NCI-H226 (cell line): Measurements from ENCODE around the gene HGFAC.

Experiments
- DNase-seq: peaks from one replicate; pipeline ENCODE4 v3.0.0-alpha.2; 2015

HGFAC gene

GRCh38 chr4:3427134-3427476, 14.7 kb upstream of the HGFAC start:
- no peak for DNase-seq

GRCh38 chr4:3427706-3428446, 13.9 kb upstream of the HGFAC start:
- no peak for DNase-seq

- DNase-seq: no peak
Measured at GRCh38 chr4:3429651-3430050, 12.1 kb upstream of the HGFAC start.

DNA sequence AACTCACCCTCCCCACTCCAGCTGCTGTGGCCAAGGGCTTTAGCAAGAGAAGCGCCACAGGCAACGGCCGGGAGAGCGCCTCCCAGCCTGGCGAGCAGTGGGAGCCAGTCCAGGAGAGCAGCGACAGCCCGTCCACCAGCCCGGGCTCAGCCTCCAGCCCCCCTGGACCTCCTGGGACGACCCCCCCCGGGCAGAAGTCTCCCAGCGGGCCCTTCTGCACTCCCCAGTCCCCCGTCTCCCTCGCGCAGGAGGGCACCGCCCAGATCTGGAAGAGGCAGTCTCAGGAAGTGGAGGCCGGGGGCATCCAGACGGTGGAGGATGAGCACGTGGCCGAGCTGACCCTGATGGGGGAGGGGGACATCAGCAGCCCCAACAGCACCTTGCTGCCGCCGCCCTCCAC, 11.2 kb upstream of the HGFAC start:
- no peak for DNase-seq

GRCh38 chr4:3431446-3431993, 10.2 kb upstream of the HGFAC start:
- no peak for DNase-seq

DNA sequence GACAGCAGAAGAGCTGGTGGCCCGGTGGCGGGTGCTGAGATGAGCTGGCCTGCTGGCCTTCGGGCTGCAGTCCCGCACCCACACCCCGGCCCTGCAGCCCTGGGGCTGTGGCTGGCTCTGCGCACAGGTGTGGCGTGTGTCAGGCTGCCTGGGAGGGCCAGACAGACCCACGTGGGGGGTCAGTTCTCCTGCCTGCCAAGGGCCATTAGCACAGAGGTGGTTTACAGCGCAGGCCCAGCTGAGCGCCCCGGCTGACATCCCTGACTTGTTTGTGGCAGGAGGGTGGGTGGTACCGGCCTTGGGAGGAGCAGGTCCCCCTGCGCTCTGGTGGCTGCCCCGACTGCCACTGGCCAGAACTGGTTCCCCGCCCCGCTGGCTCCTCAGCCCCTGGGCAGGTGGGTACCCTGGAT, 9.4 kb upstream of the HGFAC start:
- DNase-seq: no peak

GRCh38 chr4:3433138-3433869, 8.5 kb upstream of the HGFAC start:
- no peak for DNase-seq

GRCh38 chr4:3434881-3435685, 6.7 kb upstream of the HGFAC start:
- DNase-seq: no peak

DNA sequence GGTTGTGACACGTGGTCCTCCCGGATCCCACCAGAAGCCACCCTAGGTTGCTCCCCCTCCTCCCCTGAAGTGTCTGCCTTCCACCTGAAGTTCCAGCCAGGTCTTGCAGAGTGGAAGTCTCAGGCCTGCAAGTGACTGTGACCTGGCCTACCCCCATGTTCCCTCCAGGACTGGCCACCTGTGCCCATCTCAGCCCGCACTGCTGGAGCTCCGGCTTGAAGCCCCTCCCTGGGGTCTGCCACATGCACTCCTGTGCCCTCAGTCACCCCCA, 6.1 kb upstream of the HGFAC start:
- no peak for DNase-seq

- no peak for DNase-seq
Measured at GRCh38 chr4:3436048-3436797, 5.5 kb upstream of the HGFAC start.

DNA sequence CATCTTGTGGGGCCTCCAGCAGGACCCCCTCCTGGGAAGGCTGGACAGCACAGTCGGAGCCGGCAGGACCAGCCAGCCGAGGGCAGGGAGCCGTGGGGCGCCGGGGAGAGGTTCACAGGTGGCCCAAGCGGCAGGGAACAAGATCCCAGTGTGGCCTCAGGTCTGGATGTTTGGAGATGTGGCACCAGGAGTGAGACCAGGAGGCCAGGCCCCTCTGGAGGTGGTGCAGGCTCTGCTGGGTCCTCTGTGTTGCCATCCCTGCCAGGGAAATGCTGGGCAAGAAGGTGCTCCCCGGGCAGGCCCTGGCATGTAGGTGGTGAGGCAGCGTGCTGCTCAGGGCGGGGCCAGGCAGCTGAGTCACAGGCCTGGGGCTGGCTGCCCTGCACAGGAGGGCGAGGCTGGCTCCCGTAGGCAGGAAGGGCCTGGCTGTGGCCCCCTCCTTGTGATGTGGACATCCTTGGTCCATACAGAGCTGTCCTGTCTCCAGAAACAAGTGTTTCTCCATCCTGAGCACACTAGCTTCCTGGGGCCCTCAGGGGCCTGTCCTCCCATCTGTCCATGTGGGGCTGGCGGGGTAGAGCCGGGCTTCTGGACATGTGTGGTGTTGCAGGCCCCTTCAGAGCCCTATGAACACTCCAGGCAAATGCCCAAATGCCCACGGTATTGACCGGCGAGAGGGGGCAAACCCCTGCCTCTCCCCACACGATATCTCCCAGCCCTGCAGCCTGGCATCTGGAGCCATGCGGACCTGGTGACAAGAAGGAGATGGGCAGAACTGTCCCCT, 4.8 kb upstream of the HGFAC start:
- peak; percentile 84 for DNase-seq

- no peak for DNase-seq
Measured at GRCh38 chr4:3437582-3437936, 4.2 kb upstream of the HGFAC start.

DNA sequence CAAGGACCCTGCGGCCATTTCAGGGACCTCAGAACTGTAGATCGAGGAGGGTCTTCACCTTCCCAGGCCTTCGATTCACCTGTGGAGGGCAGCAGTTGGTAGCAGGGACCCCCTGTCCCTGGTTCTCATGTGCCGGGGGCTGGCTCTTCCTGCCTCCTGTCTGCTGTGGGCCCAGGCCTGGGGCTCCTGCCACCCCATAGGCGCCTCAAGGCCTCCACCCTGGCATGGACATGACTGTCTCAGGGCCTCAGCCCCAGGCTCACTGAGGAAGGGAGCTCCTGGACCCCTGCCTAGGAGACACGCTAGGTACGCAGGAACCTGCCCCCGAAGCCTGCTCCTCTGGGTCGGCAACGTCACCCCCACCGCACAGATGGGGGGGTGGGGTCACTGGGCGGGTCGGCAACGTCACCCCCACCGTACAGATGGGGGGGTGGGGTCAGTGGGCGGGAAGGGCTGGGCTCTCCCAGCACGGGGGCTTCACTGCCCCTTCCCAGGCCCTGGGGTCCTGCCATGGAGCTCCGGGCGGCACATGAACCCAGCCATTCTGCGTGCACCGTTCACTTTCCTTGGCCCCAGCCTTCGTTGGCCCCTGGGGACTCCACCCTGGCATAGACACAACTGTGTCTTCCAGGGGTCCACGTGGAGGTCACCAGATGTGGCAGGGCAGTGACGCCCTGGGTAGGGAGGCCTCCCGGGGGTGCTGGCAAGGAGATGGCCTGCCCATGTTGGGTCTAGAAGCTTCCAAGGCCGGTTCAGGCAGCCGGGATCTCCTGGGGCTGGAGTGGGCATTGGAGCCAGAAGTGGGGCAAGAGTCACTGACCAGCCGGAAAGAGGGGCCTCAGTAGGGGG, 3.5 kb upstream of the HGFAC start:
- no peak for DNase-seq

DNA sequence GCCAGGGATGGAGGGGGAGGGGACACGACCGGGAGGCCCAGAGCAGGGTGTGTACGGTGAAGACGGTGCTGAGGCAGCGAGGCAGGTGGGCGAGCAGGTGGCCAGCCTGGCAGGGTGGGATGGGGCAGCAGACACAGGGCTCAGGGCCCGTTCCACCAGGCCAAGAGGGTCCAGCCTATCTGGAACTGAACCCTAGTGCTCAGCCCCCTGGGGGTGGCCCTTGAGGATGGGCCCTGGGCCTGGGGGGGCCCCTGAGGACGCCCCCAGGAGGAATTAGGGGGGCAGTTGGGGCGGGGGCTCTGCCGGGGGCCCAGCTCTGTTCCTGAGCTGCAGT, 3.0 kb upstream of the HGFAC start:
- no peak for DNase-seq

DNA sequence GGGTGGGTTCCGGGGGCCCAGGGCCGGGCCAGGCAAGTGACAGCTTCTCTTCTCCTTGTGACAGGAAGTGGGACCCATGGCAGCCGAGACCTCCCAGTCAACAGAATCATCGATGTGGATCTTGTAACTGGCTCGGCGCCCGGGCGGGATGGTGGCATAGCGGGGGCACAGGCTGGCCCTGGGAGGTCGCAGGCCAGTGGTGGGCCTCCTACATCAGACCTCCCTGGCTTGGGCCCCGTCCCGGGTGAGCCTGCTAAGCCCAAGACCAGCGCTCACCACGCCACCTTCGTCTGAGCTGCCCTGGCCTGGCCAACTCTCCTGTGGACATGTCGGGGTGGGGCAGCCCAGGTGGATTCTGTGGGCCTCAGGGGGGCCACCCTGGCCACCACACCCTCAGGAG, 2.4 kb upstream of the HGFAC start:
- no peak for DNase-seq

GRCh38 chr4:3440011-3440410, 1.8 kb upstream of the HGFAC start:
- no peak for DNase-seq

GRCh38 chr4:3440979-3441500, 728 bp upstream of the HGFAC start:
- no peak for DNase-seq

DNA sequence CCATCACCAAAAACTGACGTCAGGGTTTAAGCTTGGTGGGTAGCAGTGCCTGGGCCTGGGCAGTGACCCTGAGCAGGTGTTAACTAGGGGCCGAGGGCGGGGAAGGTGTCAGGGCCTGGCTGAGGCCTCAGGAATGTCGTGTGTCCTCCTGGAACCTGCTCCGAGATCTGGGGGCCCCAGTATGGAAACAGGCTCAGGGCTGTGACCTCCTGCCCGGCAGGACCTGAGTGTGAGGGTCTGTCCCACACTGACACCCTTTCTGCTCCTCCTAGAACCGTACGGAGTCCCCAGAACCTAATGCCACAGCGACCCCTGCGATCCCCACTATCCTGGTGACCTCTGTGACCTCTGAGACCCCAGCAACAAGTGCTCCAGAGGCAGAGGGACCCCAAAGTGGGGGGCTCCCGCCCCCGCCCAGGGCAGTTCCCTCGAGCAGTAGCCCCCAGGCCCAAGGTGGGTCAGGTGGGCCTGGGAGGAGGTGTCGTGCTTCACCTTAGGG, 741 bp downstream of the HGFAC start:
- DNase-seq: no peak

GRCh38 chr4:3442959-3443749, 1.4 kb downstream of the HGFAC start:
- no peak for DNase-seq

- no peak for DNase-seq
Measured at GRCh38 chr4:3443750-3444309, 2.1 kb downstream of the HGFAC start.
